DMS 273 (cell line): ENCODE measurements around the gene WDR46.
A peak's percentile ranks its signal among the peaks of the same experiment; 100 is the strongest.

Experiments
- DNase-seq: peaks from one replicate; lab custom pipeline; 2025; ENCODE audit not compliant: unreplicated experiment; lab: John Stamatoyannopoulos, UW

Gene WDR46

DNA sequence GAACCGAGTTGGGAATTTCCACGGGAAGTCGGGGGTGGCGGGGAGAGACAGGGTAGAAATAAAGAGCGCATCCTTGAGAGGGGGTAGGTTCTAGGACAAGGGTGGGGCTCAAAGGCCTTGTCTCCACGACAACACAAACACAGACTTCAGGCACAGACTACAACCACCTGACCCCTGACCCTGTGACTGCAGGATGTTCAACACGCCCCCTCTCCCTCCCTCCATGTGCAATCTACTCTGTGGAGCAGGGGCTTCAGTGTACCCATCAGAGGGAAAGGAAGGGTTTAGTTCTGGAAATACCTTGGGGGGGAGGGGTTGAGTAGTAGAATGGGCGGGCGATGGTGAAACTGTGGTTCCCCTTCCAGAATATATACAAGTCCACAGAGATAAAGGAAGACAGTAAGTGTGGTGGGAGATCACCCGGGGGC is 25.5 kb upstream of the WDR46 start:
- DNase-seq, result peak; percentile 59

DNA sequence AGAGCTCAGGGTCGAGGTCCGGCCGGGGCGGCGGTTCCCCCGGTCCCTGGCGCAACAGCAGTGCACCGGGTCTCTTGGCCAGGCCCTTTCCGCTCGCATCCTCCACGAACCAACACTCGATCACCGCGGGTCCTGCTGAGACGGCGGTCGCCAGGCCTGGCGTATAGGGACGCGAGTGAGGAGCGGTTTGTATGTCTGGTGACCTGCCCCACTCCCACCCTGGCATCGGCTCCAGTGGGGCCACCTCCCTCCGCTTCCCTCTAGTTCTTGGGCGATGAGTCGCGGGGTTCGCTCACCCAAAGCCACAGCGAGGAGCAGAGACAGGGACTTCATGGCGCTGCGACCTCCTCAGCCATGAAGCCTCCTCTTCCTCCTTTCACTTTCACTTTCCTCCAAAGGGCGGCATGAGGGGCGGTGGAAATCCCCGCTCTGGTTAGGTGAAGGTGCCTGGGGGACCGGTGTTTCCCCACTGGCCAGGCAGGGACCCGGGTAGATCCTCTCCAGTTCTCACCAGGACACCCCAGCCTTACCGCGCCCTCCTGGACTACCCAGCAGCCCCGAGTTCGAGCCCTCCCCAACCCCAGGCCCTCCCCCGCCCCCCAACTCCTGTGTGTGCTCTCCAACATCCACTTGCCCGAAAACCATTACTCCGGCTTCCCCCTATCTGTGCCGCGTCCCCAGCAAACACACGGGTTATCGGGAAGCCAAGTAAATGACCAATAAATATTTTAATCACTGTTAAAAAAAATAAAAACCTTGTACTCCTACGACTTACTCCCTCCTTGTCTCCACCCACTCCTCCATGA is 24.9 kb upstream of the WDR46 start, which contains the start of gene TAPBP:
TAPBP (minus strand) TSS at position 370 of the 806 bp plus-strand sequence; CDS start at position 333, 37 bp downstream.
- DNase-seq, result peak; percentile 77

DNA sequence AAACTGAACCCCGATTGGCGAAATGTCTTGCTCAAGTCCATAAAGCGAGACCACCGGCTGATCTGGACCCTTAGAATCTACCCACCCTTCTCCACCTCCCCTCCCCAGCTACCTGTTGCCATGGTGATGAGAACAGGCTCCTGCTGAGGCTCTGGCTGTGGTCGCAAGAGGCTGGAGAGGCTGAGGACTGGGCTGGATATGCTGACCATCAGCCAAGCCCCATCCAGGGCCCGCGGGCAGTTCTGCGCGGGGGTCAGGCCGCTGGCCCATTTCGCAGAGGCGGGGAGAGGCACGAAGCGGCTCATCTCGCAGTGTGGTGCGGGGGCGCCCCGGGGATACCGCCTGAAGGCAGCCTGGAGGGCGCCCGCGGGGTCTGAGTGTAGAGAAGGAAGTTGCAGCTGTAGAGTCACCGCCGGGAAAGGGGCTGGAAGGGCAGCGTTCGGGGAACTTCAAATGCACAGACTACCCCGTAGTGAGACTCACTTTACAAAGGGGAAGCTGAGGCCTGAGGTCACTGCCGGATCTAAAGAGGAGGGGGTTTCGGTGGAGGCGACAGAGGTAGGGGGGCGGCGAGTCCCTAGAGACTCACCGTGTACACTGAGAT is 24.2 kb upstream of the WDR46 start:
- DNase-seq, result peak; percentile 56

DNA sequence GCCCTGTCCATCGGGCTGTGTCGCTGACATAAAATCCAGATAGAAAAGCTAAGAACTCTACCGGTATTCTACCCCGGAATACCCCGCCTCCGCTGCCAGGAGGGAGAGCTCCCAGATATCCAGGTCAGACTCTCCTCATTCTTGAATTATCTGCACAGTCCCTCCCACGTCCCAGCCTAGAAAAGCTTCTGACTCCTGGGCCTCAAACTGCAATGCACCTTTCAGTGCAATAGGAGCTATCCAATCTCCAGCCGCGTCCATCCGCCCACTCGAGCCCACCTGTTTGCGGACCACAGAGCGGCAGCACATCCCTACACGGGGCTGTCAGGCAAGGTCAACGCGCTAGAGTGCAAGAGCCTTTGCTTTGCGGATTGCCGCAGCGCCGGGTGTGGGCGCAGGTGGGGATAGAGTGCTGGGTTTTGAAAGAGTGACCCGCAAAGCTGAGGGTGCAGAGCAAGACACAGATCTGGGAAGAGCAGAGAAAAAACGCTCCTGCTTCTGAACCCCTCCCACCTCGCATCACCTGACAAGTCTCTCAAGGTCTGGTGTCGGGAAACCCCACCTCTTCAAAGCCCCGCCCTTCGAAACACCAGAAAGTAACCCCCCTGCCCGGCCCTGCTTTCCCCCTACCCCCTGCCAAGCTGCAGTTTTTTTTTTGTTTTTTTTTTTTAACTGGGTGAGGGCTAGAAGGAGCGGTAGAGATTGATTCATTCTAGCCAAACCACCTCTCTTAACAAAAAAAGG is 23.5 kb upstream of the WDR46 start:
- peak; percentile 80 for DNase-seq

DNA sequence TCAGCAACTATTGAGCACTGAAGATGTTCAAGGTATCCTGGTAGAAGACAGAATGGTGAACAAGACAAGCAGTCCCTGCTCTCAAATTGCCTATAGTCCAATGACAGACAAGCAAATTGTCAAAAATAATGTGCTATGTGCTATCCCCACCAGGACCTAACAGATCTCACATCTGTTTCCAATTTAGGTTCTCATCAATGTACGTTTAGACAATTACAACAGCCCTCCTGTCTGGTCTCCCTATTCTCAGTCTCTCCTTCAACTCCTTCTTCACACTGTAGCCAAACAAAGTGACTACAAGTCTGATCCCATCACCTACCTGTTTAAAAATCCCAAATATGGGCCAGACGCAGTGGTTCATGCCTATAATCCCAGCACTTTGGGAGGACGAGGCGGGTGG is 17.3 kb upstream of the WDR46 start:
- DNase-seq, result no peak

DNA sequence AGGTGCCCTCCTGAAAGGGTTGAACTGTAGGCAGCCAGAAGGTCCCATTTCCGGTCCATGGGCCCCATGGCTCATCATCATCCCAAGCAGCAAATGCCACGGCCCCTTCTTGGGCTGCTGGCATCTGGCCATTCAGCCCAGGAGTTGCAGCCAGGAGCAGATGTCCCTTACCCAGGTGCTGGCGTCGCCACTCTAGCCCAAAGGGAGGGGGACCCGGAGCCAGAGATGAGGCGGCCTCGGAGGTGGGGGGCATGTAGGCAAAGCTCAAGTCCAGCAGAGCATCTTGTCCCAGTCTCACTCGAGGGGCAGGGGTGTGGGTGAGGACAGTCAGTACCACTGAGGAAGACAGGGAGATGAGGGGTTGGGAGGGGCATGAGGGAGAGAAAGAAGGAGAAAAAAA is 16.0 kb upstream of the WDR46 start:
- DNase-seq, result peak; percentile 54

DNA sequence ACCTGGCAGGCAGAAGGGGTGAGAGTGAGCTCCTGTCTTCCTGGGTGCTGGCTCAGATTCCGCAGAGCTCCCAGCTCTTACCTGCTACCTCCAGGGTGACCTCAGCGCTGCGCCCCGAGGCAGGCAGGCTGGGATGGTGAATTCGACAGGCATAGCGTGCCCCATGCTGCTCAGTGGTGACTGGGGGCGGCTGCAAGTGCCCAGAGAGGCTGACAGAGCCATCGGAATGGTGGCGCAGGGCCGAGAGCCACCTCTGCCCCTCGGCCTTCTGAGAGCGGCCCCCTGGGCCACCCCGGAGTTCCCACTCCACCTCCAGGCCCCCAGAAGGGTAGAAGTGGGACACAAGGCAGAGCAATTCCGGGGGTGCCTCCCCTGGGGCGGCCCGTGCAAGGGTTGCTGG is 15.2 kb upstream of the WDR46 start:
- no peak for DNase-seq

DNA sequence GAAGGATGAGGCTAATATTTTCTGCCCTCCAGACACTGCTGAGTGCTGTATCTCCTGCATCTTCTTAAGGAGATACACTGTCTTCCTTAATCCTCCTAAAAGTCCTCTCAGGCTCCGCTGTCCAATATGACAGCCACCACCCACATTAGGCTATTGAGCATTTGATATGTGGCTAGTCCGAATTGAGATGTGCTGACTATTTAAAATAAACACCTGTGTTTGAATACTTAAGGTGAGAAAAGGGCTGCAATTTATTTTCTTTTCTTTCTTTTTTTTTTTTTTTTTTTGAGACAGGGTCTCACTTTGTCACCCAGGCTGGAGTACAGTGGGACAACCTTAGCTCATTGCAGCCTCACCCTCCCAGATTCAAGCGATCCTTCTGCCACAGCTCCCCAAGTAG is 12.8 kb upstream of the WDR46 start:
- no peak for DNase-seq

DNA sequence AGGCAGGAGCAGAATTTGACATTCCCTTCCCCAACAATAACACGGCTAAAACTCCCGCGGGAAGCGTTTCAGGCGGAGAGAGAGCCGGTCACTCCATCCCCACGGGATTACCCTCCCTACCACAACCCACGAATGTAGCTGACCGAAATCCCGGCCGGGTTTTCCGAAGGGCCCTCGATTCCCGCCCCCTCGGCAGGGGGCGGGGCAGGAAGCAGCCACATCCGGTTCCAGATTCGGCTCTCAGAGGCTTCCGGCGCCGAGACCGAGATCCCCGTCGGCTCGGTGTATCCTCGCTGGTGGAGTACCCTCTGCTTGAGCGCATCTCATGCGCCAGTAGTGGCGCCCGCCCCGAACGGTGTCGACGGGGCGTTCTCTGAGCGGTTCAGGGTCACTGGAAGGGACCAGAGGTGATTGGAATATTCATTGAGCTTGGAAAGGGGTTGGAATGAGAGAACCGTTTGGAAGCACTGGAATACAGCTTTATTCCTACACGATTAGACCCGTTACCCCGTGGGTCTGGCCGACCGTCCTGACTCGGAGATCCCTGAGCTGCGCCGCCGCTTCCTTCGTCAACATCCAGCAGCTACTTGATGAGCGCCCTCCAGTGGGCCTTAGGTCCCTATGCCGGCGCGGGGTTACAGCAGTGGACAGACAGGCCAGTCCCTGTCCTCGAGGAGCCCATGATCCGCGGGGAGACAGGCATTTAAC is 10.4 kb upstream of the WDR46 start:
- peak; percentile 98 for DNase-seq

DNA sequence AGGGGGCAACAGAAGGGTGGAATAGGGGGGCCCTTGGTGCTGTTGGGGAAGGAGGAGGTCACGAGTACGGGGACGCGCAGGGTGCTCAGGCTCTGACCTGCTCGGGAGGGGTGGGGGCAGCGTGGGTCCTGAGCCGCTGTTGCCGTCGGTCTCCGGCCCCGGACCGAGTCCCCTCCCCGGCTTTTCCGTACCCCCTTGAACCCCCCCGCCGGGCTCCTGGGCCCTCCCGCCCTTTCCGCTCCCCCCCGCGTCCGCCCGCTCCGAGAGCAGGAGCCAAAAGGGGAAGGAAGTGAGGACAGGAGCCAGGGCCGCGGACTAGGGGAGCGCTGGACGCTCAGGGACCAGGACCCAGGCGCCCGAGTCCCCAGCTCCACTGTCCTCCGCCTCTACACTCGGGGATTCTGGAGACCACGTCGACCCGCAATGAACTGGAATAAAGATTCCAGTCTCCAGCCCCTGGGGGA is 9.8 kb upstream of the WDR46 start, which contains the start of gene RGL2:
RGL2 (minus strand) TSS at position 170 of the 464 bp plus-strand sequence. CDS start 332 bp downstream, outside the sequence.
- peak; percentile 79 for DNase-seq

DNA sequence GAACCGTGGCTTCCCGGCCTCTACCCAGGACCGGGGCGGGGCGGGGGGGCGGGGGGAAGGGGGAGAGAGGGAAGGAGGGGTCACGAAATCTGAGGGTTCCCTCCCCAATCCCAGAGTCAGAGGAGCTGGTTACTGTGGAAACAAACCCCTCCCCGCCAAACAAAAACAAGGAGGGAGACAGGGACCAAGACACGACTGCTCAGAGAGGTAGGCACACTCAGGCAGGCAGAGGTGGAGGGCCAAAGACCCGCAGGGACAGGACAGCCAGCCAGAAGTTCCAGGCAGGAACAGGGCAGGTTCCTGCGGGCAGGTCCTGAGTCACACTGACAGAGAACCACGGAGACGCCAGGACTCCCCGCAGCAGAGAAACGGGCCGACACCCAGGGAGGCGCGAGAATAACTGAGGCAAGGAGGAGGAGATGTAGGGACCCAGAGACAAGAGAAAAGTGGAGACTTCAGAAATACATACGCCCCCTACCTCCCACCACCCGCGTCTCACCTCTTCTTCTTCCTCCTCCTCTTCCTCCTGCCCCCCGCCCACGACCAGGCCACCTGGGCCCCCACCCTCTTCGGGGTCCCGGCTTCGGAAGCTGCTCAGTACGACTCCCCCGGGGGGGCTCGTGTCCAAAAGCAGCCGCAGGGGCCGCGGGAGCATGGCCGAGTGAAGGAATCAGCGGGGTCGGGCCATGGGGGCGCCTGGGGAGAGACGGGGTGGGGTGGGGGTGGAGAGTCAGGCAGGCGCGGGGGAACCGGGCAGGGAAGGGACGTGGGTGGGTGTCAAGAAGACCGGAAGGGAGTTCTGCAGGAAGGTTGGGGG is 9.1 kb upstream of the WDR46 start:
- peak; percentile 81 for DNase-seq

DNA sequence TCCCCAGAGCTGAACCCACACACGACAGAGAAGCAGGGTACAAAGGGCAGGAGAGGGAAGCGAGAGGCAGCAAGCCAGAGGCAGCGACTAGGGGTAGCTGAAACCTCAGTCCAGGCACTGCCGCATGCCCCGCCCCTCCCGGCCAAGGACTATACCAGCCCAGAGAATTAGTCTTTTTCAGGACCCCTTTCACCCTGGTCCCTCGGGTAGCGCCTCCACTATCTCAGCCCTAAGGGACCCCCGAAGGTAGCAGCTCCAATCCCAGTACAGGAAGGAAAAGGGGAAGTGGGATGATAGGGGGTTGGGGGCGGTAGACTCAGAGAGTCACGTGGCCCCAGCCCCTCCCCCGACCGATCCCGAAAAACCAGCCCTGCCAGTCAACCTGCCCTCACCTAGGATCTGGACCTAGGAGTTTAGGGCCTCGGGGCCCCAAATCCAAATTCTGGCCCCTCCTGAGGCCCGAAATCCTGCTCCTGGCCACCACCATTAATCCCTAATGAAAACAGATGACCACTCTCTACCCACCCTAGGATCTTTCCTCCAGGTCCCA is 8.4 kb upstream of the WDR46 start:
- peak; percentile 53 for DNase-seq

DNA sequence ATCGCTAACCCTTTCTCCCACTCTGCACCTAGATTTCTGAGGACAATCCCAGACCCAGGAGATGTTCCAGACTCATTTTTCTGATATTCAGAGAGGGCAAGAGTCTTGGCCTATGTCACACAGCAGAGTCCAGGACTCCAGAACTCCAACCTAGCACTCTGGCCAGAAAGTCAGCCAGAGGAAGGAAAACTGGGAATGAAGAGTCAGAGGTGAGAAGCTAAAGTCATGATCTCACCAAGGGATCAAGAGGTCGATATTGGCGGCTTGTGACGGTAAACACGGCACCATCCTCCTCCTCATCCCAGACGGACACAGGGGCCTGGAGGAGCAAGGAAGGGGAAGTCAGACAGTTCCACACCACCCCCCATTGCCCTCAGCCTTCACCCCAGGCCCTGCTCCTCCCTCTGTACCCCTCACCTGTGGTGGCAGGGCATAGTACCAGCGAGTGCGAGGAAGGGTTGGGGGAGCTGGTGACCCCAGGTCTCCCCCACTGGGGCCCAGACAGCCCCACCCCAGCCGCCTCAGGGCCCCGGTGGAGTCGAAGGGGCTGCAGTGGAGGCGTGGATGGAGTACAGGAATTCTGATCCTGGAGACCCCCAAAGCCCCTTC is 7.9 kb upstream of the WDR46 start:
- DNase-seq, result no peak

DNA sequence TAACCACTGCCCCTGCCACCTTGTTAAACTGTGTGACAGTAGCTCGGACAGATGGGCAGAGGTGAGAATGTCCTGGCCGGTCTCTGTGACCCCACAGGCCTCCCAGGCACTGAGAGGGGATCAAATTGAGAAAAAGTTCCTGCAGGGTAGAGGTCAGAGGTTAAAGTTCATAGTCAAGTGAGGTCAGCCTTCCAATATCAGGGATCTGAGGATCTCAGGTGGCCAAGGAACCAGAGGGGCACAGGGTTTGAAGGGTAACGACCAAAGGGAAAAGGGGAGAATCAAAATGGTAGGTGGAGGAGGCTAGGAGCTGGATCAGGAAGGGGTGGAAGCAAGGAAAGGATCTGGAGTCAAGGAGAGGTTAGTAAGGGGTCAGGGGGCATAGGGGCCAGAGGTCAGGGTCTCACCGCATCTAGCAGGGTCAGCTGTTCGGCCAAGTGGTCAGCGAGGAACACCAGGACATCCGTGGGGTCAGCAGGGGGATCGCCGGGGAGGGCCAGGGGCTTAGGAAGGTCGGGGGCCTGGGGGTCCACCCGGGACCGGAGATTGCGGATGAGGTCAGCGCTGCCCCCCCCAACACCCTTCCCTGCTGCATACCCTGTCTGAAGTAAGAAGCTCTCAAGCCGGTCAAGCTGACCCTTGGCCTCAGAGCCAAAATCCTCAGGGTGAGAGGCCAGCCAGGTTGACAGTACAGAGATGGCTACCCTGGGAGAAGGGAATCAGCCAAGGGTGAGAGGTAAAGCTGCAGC is 6.8 kb upstream of the WDR46 start:
- DNase-seq, result no peak

DNA sequence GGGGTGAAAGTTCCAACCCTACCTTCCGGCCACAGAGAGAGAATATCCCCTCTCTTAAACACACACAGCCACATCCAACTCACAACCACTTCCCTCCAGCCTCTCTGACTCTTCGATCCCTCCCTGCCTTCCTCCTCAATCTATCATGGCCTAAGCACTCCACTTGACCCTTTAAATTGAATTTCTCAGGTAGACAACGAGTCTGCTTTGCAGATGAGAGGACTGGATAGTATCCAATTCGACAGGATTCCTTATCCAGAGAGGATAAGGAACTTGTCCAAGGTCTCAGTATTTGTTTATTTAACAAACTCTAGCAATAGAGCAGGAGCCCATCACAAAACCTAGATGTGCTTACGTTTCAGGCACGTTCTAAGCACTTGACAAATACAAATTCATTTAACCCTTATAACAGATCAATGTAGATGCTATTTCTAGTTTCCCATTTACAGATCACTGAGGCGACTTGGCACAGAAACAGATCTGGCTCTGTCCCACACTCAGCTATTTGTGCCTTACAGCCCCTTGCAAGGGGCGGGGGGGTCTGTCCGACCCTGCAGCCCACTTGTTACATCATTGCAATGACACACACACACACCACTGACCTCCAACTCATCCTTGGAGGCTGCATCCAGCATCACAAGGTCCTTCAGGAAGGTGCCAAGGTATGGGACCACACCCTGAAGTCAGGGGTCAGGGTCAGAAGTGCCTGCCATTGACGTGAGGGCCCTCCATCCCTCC is 5.2 kb upstream of the WDR46 start:
- no peak for DNase-seq

DNA sequence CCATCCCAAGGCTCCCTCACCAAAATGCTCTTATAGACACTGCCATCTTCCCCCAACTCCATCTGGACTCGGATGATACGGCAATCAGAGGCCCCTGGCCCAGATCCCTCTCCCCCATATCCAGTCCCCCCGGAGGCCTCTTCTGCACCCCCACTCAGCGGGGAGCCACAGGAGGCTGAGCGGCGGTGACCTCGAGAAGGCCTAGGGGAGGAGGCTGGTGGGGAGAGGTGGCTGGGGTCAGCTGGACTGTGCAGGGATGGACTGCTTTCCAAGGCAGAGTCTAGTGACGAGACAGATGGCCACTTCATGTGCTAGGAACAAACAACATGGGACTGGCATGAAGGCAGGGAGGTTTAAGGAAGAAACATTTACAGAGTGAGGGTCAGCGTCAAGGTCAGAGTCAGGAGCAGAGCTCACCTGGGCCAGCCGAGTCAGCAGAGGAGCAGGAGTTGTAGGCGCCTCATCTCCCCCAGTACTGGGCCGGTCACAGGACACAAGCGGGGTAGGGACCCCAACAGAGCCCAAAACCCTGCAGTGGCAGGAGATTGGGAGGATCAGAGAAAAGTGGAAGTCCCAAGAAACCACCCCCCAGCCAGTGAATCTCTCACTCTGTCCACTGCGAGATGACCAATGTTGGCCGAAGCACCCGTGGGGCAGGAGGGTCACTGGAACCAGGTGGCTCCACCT is 4.1 kb upstream of the WDR46 start:
- no peak for DNase-seq

DNA sequence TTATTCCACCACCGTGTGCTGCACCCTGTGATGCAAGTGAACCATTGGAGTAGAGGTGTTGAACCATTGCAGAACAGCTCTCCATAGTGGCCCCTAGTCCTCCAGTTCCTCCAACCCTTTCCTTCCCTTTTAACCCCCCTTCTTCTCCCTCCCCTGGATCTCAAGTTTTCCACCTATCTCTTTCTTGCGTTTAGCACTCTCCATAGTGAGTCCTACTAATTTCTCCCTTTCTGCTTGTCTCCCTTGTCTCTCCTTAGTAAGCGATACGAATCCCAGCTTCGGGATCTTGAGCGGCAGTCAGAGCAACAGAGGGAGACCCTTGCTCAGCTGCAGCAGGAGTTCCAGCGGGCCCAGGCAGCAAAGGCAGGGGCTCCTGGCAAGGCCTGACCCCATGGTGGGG is 1.4 kb upstream of the WDR46 start:
- DNase-seq, result no peak
